ENCODE measurements around the gene CACNA1C.
"Not testable (repeated sequence)": the region's sequence is repeated elsewhere in the genome, so short reads cannot be mapped to it uniquely, and the experiment has no call there.

The CACNA1C gene

DNA sequence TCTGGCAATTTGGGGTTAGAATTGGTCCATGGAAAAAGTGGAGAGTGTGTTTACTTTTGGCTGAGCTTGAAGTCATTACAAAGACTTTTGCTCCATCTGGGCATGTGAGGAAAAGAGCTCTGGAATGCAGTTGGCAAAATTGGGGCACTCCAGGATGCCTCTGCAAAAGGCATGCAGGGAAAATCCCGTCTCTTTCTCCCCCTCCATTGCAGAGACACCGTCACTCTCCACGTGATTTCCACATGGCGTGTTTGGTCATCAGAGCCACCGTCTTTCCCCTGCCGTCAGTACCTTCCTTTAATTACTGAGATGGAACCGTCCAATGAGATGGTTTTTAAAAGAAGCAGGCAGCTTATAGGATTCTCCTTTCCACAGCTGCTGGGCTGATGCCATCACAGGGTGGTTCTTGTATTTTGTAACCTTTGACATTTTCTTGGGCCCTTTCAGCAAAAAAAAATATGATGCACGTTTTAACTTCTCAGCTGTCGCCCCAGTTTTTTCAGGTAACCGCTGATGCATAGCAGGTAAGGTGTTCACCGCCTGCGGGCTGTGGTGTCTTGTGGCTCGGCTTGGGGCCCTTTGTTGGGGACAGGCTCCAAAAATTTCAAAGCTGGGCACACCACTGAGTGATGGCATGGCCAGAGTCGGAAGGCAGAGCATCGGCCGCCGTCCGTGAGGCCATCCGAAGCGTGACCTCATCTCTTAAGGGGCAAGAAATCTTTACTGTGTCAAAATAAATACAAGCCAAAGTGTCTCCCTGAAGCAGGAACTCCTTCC is 68.4 kb downstream of the CACNA1C start:
- Histone ChIP-seq H3K9ac (ENCODE audit: low read length) (no peak overlapping the region), H3K4me1 (ENCODE audit: control insufficient read depth, insufficient read depth, low read length) (peaks cover 37% of the 10 kb centered on the region)

DNA sequence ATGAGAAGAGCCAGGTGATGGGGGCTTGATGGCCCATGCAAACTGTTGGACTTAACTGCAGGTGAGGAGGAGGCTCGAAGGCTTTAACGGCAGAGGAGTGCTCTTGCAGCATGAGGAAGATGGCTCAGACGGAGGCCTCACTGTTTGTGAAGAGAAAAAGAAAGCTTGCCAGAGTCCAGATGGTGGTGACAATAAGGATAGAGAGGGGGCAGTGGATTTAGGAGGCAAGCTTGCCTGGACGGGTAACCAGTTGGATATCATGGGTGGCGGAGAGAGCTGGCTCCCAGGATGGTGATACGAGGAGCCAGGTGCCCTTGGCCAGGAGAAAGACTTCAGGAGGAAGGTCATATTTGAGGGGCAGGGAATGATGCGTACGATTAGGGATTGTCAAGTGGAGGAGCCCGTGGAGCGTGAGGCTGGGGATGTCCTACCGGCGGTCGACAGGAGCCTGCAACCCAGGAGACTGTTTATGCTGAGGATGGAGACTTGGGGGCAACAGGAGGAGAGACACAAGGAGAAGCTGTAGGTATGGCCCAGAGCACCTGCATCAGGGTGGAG is 71.8 kb downstream of the CACNA1C start:
- H3K9ac ChIP-seq (ENCODE audit: low read length), result no peak overlapping the region
- H3K36me3 ChIP-seq (ENCODE audit: control insufficient read depth, insufficient read depth, low read length), result no peaks in the 10 kb centered on the region
- H3K4me3 ChIP-seq (ENCODE audit: low read length), result no peak overlapping the region
- H3K27ac ChIP-seq (ENCODE audit: low read depth, low read length), result peak overlapping the region; percentile 18
- no peaks in the 10 kb centered on the region for H3K27me3 ChIP-seq (ENCODE audit: control insufficient read depth, insufficient read depth, low read length)
- peaks cover 43% of the 10 kb centered on the region for H3K4me1 ChIP-seq (ENCODE audit: control insufficient read depth, insufficient read depth, low read length)

More for the DNA sequence above, 68.4 kb downstream of the CACNA1C start:
- H3K27me3 ChIP-seq (ENCODE audit: control insufficient read depth, insufficient read depth, low read length), result no peaks in the 10 kb centered on the region
- H3K27ac ChIP-seq (ENCODE audit: low read depth, low read length), result peak overlapping the region; percentile 68
- H3K36me3 ChIP-seq (ENCODE audit: control insufficient read depth, insufficient read depth, low read length), result no peaks in the 10 kb centered on the region
- H3K4me3 ChIP-seq (ENCODE audit: low read length), result no peak overlapping the region

DNA sequence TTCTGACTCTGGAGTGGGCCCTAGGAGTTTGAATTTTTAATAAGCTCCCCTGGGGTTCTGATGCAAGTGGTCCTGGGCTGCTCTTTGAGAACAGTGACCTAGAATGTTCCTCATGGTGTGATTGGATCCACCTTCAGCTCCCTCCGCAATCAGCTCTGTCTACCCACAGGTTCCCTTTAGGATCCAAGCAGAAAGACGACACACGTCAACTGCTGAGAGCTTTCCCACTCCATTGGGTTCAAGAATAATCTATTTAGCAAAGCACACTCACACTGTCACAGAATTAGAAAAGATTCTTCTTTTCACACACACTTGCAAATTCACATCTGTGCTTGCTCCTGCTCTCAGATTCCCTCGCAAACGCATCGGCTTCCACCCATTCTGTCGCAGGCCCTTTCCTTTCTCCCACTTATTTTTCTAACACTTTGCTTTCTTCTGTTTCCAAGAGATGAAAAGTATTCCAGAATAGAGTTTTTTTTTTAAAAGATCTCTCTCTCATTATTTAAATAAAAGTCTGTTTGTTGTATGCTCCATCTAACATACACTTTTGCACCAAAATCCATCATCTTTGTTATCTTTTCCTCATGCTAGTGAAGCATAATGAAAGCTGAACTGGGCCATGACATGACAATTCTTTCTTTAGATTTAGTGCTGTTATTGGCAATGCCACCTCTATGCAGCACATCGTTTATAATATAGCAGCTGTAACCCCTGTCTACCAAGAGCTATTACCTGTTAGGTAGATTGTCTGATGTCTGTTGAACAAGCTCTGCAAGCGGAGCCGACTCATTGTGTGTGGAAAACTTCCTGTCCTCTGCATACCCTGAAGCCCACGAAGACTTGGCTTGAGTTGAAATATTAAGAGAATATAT is 73.1 kb downstream of the CACNA1C start:
- peak overlapping the region; percentile 83 for H3K27ac ChIP-seq (ENCODE audit: low read depth, low read length)
- no peak overlapping the region for H3K4me3 ChIP-seq (ENCODE audit: low read length)
- H3K9ac ChIP-seq (ENCODE audit: low read length), result no peak overlapping the region
- H3K27me3 ChIP-seq (ENCODE audit: control insufficient read depth, insufficient read depth, low read length), result no peaks in the 10 kb centered on the region
- peaks cover 35% of the 10 kb centered on the region for H3K4me1 ChIP-seq (ENCODE audit: control insufficient read depth, insufficient read depth, low read length)
- H3K36me3 ChIP-seq (ENCODE audit: control insufficient read depth, insufficient read depth, low read length), result no peaks in the 10 kb centered on the region

DNA sequence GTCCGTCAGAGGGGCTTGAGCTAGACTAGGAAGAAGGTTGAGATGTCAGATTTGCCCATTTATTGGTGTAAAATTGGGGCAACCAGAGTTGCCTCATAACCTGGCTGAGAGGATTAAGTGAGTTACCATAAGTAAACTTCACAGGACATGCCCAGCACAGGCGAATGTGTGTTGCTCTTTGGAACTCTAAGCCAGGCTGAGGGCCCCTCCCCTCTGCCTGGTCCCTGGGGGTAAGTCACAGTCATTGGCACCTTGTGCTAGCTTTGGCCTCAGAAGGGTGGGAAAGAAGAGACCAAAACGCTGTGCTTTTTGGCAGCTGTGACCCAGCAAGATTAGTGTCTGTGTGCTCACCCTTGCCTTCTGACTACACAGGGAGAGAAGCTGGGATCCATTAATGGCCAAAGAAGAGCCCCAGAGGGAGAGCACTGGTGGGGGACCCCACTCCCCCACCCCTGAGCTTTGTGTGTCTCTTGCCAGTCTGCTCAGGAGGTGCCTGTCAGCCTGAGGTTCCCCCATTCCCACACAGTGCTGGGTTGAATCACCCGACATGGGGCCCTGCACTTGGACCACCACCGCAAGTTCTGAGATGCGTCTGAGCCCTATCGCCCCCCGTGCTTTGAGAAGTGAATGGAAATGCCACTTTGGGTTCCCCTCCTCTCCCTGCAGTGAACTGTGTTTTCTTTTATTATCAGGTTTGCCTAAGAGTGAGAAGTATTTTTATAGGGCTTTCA is 74.1 kb downstream of the CACNA1C start:
- peak overlapping the region; percentile 83 for H3K27ac ChIP-seq (ENCODE audit: low read depth, low read length)
- H3K27me3 ChIP-seq (ENCODE audit: control insufficient read depth, insufficient read depth, low read length), result no peaks in the 10 kb centered on the region
- H3K4me1 ChIP-seq (ENCODE audit: control insufficient read depth, insufficient read depth, low read length), result peaks cover 32% of the 10 kb centered on the region
- H3K36me3 ChIP-seq (ENCODE audit: control insufficient read depth, insufficient read depth, low read length), result no peaks in the 10 kb centered on the region
- H3K4me3 ChIP-seq (ENCODE audit: low read length), result no peak overlapping the region
- no peak overlapping the region for H3K9ac ChIP-seq (ENCODE audit: low read length)

DNA sequence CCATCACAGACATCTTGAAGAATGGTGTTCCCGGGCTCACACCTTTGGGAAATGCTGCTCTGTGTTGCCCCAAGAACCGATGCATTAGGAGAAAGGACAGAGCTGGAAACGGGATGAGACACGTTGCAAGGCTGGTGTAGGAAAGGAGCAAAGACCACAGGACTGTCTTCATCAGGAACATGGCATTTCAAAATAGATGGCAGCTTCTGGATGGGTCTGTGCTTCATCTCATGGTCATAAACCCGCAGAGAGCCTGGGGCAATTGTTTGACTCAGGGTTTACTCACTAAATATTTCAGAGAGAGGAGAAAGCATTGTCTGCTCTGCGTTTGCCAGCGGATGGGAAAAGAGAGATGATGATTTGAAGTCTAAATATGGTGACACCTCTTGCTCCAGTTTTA is 76.3 kb downstream of the CACNA1C start:
- Histone ChIP-seq H3K4me3 (ENCODE audit: low read length) (no peak overlapping the region), H3K27ac (ENCODE audit: low read depth, low read length) (peak overlapping the region; percentile 83), H3K9ac (ENCODE audit: low read length) (no peak overlapping the region), H3K27me3 (ENCODE audit: control insufficient read depth, insufficient read depth, low read length) (no peaks in the 10 kb centered on the region), H3K36me3 (ENCODE audit: control insufficient read depth, insufficient read depth, low read length) (no peaks in the 10 kb centered on the region), H3K4me1 (ENCODE audit: control insufficient read depth, insufficient read depth, low read length) (peaks cover 32% of the 10 kb centered on the region)

DNA sequence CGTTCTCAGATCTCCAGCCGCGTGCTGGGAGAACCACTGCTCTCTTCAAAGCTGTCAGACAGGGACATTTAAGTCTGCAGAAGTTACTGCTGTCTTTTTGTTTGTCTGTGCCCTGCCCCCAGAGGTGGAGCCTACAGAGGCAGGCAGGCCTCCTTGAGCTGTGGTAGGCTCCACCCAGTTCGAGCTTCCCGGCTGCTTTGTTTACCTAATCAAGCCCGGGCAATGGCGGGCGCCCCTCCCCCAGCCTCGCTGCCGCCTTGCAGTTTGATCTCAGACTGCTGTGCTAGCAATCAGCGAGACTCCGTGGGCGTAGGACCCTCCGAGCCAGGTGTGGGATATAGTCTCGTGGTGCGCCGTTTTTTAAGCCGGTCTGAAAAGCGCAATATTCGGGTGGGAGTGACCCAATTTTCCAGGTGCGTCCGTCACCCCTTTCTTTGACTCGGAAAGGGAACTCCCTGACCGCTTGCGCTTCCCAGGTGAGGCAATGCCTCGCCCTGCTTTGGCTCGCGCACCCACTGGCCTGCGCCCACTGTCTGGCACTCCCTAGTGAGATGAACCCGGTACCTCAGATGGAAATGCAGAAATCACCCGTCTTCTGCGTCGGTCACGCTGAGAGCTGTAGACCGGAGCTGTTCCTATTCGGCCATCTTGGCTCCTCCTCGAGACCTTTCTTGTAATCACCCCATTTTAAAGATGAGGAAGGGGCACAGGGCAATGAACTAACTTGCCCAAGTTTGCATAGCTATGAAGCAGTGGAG is 83.1 kb downstream of the CACNA1C start:
- H3K36me3 ChIP-seq (ENCODE audit: control insufficient read depth, insufficient read depth, low read length); H3K4me3 ChIP-seq (ENCODE audit: low read length); H3K9ac ChIP-seq (ENCODE audit: low read length); H3K27me3 ChIP-seq (ENCODE audit: control insufficient read depth, insufficient read depth, low read length): not testable (repeated sequence)
- Histone ChIP-seq H3K4me1 (ENCODE audit: control insufficient read depth, insufficient read depth, low read length) (peaks cover 12% of the 10 kb centered on the region), H3K27ac (ENCODE audit: low read depth, low read length) (peak overlapping the region; percentile 18)

DNA sequence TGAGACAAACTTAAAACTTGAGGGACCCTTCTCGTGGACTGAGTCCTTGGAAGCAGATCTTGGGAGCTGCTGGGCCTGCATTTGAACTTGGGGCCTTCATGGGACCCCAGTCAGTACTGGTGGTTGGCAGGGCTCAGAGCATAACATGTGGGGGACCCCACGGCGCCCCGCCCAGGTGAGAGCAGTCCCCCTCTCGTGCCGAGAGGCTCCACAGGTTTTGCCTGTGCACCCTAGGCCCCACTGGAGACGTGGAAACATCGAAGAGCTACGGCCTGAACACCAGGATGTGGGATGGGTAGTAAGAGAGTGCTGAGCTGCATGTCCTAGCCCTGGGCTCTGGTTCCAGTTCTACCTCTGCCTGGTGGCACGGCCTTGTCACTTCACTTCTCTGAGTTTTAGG is 84.1 kb downstream of the CACNA1C start:
- Histone ChIP-seq H3K36me3 (ENCODE audit: control insufficient read depth, insufficient read depth, low read length) (no peaks in the 10 kb centered on the region), H3K4me3 (ENCODE audit: low read length) (no peak overlapping the region), H3K4me1 (ENCODE audit: control insufficient read depth, insufficient read depth, low read length) (peaks cover 19% of the 10 kb centered on the region), H3K27me3 (ENCODE audit: control insufficient read depth, insufficient read depth, low read length) (peaks cover 2% of the 10 kb centered on the region), H3K9ac (ENCODE audit: low read length) (no peak overlapping the region), H3K27ac (ENCODE audit: low read depth, low read length) (peak overlapping the region; percentile 18)

DNA sequence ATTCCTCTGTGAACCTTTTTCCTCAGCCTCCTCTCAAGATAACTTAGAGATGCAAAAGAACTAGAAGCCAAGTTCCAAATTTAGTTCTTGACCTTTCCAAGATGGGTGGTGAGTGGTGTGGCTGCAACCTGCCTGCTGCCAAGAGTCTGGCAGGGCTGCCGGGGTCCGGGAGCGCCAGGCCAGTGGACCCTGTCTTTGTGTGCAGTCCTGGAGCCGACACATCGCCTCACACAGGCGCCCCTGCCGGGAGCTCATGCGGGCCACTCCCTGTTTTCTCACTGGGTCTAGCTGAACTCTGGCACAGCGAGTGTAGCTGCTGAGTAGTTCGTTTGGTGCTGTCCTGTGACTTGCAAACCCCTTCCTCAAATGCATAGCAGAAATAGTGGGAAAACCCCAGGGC is 84.9 kb downstream of the CACNA1C start:
- Histone ChIP-seq H3K4me1 (ENCODE audit: control insufficient read depth, insufficient read depth, low read length) (peaks cover 22% of the 10 kb centered on the region), H3K27me3 (ENCODE audit: control insufficient read depth, insufficient read depth, low read length) (peaks cover 2% of the 10 kb centered on the region), H3K4me3 (ENCODE audit: low read length) (no peak overlapping the region), H3K36me3 (ENCODE audit: control insufficient read depth, insufficient read depth, low read length) (no peaks in the 10 kb centered on the region), H3K27ac (ENCODE audit: low read depth, low read length) (peak overlapping the region; percentile 18), H3K9ac (ENCODE audit: low read length) (no peak overlapping the region)

DNA sequence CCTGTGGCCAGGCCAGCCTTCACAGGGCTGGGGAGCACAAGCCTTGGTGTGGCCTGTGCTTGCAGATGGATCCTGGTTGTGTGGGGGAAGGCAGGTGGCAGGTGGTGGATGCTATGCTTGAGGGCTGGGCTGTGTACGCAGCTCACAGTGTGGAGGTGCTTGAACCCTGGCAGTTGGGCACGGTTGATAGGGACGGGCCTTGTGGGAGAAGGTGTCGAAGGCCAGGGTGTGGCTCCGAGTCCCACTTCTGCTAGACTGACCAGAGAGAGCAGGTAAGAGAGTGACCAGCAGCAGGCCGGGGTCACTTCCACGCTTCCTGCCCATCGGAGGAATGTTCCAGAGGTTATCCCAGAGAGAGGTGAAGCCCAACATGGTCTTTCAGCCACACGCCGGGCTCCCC is 85.5 kb downstream of the CACNA1C start:
- Histone ChIP-seq H3K27me3 (ENCODE audit: control insufficient read depth, insufficient read depth, low read length) (peaks cover 2% of the 10 kb centered on the region), H3K4me1 (ENCODE audit: control insufficient read depth, insufficient read depth, low read length) (peaks cover 22% of the 10 kb centered on the region), H3K27ac (ENCODE audit: low read depth, low read length) (peak overlapping the region; percentile 18), H3K9ac (ENCODE audit: low read length) (no peak overlapping the region), H3K4me3 (ENCODE audit: low read length) (no peak overlapping the region), H3K36me3 (ENCODE audit: control insufficient read depth, insufficient read depth, low read length) (no peaks in the 10 kb centered on the region)

DNA sequence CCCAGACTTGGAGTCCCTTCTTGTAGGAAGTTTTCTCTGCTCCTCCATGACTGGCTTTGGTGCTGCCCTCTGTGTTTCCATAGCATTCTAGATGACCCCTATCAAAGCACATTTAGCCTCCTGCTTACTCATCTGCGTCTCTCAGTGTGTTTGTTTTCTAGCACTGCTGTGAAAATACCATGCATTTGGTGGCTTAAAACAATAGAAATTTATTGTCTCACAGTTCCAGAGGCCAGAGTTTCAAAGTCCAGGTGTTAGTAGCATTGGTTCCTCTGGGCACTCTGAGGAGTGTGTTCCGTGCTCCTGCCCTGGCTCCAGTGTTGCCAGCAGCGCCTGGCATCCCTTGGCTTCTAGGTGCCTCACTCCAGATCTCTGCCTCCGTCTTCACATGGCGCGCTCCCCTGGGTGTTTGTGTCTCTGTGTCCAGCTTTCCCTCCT is 86.1 kb downstream of the CACNA1C start:
- Histone ChIP-seq H3K27me3 (ENCODE audit: control insufficient read depth, insufficient read depth, low read length) (peaks cover 2% of the 10 kb centered on the region), H3K4me3 (ENCODE audit: low read length) (no peak overlapping the region), H3K4me1 (ENCODE audit: control insufficient read depth, insufficient read depth, low read length) (peaks cover 22% of the 10 kb centered on the region), H3K27ac (ENCODE audit: low read depth, low read length) (peak overlapping the region; percentile 78), H3K36me3 (ENCODE audit: control insufficient read depth, insufficient read depth, low read length) (no peaks in the 10 kb centered on the region), H3K9ac (ENCODE audit: low read length) (no peak overlapping the region)

DNA sequence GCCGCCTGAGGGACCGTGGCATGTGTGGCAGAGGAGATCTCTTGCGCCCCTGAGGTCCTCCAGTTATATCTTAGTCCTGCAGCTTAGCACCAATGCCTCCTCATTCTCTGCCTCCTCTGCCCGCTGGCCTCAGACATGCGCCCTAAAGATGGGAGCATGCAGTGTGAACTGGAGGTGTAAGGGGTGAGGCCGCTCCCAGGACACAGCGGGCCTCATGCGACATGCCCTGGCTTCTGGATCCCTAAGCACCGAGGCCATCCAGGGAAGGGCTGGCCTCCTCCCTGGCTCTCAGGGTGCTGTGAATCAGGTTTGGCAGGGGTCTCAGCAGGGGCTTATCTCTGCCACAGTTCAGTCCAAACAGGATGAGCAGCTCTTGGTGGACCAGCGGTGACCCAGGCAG is 86.9 kb downstream of the CACNA1C start:
- peak overlapping the region; percentile 78 for H3K27ac ChIP-seq (ENCODE audit: low read depth, low read length)
- H3K4me3 ChIP-seq (ENCODE audit: low read length), result no peak overlapping the region
- H3K4me1 ChIP-seq (ENCODE audit: control insufficient read depth, insufficient read depth, low read length), result peaks cover 22% of the 10 kb centered on the region
- H3K36me3 ChIP-seq (ENCODE audit: control insufficient read depth, insufficient read depth, low read length), result no peaks in the 10 kb centered on the region
- no peak overlapping the region for H3K9ac ChIP-seq (ENCODE audit: low read length)
- H3K27me3 ChIP-seq (ENCODE audit: control insufficient read depth, insufficient read depth, low read length), result peaks cover 2% of the 10 kb centered on the region
